HG03025 (cell line): ENCODE data around the gene B9D1.
A peak's percentile ranks its signal among the peaks of the same experiment; 100 is the strongest.

ENCODE experiments used
- ATAC-seq: cut with Tn5 transposase; IDR thresholded peaks from one replicate; pipeline ENCODE4 v1.9.1; 2021; ENCODE audit warnings: mild to moderate bottlenecking, moderate library complexity; ENCODE audit not compliant: unreplicated experiment, low FRiP score

Gene B9D1

DNA sequence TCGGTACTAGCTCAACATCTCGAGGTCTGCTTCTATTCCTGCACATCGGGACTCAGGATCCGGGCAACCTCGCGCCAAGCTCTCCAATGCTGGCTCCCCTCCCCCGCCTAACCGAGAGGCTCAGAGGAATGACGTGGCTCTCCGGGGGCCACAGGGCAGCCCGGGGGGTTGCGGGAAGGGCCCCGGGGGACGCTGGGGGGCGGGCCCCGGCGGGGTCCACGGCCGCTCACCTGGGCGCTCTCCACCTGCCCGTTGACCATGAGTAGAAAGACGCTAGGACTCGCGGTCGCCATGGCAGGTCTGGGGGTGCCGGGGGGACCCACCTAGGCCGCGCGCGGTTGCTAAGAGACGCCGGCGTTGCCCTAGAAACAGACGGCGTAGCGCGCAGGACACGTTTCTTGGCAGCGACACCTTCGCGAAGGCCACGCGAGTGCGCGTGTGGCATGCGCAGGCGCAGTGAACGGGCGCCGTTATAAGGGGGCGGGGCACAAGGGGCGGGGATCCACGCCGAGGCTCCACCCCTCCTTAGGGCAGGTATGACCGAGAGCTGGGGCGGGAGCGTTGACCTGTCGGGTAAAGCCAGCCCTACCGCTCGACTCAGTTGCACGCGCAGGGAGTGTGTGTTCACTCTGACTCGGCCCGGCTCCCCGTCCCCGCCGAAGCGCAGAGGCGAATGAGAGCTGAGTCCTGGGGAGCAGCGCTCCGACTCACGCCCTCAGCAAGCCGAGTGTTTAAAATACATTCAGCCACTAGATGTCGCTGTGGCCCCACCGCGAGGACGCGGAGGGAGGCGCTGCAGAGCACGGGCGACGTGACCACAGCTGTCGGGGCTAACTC, at the start of gene B9D1:
B9D1 (minus strand) TSS at position 447 of the 837 bp plus-strand sequence; CDS start at position 293, 154 bp downstream.
- ATAC-seq, result peak; percentile 67

DNA sequence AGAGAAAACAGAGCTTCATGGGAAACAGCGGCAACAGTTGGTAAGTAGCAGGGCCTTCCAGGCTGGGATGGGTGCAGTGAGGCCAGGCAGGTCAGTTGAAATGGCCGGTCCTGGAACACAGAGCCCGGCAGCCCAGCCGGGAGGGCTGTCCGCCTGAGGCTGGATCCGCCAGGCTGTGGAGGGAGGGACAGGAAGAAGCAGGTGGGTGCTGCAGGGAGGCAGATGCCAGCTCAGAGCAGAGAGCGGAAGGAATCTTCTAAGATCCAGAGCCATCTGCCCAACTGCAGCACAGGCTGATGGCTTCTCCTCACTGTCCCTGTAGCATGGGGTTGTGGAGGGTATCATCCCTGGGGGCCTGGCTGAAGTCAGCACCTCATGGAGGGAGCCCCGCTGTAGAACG, 49.1 kb upstream of the B9D1 start:
- ATAC-seq, result no peak

GRCh38 chr17:19410875-19411620, 48.5 kb upstream of the B9D1 start, which contains the start of gene RNF112:
RNF112 (plus strand) TSS chr17:19411232; CDS start chr17:19411409, 177 bp downstream.
- ATAC-seq, result no peak

DNA sequence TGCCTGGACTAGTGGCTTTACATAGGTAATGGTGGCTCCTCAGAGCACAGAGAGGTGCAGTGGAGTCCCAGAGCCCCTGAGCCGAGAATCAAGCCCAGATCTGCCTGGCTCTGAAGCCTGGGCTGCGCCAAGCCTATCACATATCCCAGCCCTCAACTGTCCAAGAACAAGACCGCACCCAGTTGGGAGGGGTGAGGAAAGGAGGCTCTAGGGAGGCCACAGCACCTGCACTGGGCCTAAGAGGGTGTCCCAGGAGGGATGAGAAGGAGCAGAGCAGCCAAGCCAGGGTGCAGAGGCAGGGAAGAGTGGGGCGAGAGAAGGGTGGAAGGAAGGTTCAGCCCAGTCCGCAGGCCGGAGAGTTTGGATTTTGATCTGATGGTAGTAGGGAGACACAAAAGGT, 47.6 kb upstream of the B9D1 start:
- no peak for ATAC-seq

DNA sequence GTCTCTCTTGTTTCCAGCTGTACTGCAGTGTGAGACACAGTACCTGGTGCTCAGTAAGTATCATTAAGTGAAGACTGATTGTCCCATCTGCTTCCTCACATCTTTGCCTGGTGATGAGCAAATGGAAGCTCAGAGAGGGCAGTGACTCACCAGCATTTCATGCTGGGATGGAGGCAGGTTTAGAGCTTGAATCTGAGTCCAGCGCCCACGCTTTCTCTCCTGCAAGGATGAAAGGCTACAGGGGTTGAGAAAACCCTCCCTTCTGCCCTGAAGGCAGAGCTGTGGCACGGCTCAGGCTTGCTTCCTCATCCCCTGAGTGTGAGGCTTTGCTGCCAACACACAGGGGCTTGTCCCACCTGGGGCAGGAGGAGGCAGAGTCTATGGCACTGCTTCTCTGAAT, 47.0 kb upstream of the B9D1 start:
- no peak for ATAC-seq

DNA sequence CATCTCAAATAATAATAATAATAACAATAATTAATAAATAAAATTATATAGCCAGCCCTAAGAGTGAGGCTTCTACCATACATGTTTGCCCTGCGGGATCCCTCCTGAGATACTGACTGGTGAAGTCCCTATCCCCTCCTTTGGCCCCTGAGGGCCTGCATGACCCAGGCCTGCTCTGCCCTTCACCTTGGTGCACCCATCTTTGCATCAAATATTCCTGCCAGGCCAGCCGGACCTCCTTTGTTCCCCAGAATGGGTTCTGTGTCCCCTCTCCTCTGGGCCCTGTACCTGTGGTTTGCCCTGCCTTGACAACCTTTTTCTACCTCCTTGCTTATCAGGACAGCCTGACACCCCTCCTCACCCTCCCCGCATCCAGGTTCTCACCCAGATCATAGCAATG, 46.5 kb upstream of the B9D1 start:
- ATAC-seq, result no peak

DNA sequence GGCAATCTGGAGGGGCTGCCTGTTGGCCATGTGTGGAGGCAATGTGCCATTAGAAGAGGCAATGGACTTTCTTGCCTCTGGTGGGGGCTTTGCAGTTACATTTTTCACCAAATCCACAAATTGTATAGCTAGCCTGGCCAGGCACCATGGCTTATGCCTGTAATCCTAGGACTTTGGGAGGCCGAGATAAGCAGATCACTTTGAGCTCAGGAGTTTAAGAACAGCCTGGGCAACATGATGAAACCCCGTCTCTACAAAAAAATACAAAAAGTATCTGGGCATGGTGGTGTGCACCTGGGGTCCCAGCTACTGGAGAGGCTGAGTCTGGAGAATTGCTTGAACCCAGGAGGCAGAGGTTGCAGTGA, 45.8 kb upstream of the B9D1 start:
- no peak for ATAC-seq

DNA sequence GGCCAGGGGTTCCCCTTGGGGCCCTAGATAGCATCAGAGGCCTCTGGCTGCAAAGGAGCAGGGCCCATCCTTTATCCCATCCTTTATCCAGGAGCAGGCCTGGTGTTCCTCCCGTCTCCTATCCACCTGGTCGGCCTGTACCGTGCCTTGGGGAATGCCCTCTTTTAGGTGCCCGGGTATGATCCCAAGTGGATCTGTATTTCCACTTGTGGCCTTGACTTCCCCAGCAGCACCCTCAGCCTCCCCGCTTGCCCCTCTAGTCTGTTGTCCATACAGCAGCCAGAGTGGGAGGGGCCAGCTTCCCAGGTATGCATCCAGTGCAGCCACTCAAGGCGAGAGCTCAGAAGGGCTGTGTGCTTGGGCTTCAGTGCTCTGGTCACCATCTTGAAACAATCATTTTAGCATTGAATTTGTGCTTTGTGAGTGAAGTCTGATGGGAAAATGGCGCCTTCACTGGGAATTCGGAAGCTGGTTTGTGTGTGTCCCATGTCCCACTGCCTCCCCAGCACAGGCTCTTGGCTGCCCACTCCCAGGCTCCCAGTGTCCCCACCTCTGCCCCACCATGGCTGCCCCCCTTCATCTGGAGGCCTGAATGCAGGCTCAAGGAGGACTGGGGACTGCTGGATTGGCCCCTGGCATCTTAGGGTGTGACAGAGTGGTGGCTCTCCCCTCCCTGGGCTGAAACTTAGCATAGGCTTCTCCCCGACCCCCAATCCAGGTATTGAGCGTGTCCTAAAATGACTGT, 45.2 kb upstream of the B9D1 start:
- ATAC-seq, result no peak

- ATAC-seq, result no peak
Measured at GRCh38 chr17:19405114-19405513, 42.6 kb upstream of the B9D1 start.

- ATAC-seq, result no peak
Measured at GRCh38 chr17:19404264-19404663, 41.7 kb upstream of the B9D1 start.

GRCh38 chr17:19403021-19403420, 40.5 kb upstream of the B9D1 start:
- no peak for ATAC-seq

- ATAC-seq, result no peak
Measured at GRCh38 chr17:19402171-19402570, 39.6 kb upstream of the B9D1 start.

- no peak for ATAC-seq
Measured at GRCh38 chr17:19401321-19402010, 38.9 kb upstream of the B9D1 start.

DNA sequence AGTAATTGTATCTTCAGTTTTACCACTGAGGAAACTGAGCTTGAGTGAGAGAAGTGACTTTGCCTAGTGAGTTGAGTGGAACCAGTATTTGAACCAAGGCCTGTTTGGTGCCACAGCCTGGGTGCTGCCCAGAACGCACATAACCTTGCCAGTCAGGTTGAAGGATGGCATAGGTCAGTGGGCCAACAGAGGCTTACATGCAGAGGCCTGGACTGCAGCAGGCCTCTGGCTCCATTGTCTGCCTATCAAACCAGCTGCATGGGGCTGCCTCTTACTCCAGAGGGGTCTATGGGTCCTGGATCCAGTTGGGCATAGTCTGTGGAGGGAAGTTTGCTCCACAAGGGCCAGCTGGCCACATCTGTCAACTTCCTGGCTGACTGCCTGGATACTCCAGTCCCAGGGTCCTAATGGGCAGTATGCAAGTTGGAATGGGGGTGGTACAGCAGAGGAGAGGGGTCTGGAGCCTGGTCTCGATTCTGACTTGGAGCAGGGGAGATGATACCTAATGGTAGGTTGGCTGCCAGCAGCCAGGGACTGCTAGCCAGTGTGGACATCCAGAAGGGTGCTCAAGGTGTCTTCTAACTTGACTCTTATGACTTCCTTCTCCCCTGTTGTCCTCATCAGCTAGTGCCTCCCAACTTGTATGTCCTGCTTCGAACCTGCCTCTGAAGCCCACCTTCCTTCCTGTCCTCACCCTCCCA, 37.4 kb upstream of the B9D1 start:
- ATAC-seq, result no peak

DNA sequence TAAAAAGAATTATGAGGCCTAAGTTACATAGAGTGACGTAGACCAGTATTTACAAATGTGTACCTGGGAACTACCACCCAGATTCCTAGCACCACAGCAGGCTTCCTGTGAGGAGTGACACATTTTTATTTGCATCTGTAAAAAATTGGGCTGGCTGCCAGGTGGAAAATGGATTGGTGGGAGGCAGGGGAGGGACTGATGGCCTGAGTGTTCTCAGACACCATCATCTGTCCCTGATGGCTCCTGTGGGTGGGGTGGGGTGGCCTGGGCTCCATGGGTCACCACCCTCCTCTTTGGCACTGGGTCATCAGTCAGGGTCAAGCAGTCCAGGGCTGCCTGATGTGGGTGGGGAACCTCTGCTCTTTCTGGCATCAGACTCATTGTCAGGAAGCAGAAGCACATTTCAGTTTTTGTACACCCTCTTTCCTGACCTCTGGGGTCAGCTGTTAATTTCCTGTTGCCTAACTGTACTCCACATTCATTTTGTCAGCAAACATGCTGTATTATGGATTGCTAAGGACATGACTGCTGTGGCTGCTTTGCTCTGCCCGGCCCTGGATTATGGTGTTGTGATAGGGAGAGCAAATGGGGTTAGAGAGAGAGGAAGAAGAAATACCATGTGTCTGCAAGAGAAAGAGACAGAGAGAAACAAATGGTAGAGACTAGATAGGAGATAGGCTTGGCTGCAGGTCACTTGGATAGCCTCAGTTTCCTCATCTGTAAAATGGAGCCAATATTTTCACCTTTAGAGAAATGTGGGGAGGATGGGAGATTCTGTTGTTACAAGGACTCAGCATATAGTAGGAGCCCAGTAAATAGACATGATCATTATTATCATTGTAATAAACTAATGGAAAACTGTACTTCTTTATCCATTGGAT, 36.0 kb upstream of the B9D1 start:
- ATAC-seq, result no peak

DNA sequence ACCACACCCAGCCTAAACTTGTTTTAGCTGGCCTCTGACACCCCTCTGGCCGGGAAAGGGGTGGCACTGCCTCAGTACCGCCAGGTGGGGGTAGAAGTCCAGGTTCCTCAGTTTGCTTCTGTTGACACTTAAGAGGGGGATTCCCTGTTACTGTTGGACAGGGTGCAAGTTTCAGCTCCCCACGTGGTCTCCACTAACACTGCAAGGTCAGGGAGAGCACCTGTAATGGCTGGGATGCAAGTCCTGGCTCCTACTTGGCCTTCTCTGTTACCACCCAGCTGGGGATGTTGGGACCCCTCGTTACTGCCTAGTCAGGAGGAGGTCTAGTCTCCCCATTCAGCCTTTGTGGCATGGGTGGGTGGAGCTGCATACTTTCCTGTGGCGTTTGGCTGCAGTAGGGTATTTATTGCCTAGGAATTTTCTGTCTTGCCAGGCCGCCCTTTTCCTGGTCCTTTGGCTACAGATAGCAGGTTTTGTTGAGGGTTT, 35.1 kb upstream of the B9D1 start:
- ATAC-seq, result no peak

DNA sequence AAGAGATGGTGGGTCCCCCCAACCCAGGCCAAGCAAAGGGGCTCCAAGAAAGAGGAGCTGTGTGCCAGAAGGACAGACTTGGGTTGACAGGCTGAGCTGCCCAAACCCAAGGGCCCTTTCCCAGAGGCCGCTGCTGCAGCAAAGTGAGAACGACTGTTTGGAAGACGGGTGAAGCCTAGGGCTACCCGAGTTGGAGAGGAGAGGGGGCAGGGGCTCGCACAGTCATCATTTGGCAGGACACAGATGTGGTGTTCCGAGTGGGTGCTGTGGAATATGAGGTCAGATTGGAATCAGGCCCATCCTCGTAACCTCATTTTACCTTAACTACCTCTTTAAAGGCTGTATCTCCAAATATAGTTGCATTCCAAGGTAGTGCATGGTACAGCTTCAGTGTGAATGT, 29.8 kb upstream of the B9D1 start:
- no peak for ATAC-seq

GRCh38 chr17:19391432-19391831, 28.9 kb upstream of the B9D1 start:
- no peak for ATAC-seq

DNA sequence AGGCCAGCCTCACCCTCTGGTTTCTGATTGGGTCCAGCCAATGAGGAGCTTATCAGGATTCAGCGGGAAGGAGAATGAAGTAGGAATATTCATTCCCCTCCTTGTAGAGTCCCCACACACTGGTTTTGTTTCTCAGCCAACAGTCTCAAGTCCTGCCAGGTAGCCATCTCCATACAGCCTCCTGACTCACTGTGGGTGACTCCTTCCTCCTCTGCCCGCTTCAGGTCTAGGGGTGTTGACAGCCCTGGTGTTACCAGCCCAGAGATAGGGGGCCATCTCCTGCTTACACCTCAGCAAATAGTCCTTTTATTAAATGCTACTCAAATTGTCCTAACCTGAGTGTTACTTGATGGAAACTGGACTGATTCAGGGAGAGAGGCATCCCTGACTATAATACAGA, 28.4 kb upstream of the B9D1 start:
- no peak for ATAC-seq
